H9 (cell line): ENCODE data around the gene MED9. TPM values are rescaled to one million over a fixed set of nuclear protein-coding genes. Genes with fewer than 3 reads are reported as not detected.

Experiments used
- DNase-seq: peaks from one replicate; pipeline ENCODE4 v3.0.0-alpha.2; 2017
- H2AFZ ChIP-seq: one replicate; pipeline ENCODE4 v1.6.1; 2013; ENCODE audit warnings: mild to moderate bottlenecking, low read length, control low read depth, moderate library complexity
- H2AK5ac ChIP-seq: 2 replicates; pipeline ENCODE4 v1.6.1; 2013; ENCODE audit warnings: low read length, control low read depth, mixed read lengths; ENCODE audit not compliant: insufficient read length
- H2BK120ac ChIP-seq: one replicate; pipeline ENCODE4 v1.6.1; 2013; ENCODE audit warnings: low read depth, mild to moderate bottlenecking, low read length, control low read depth, inconsistent platforms; ENCODE audit not compliant: poor library complexity, severe bottlenecking
- H2BK12ac ChIP-seq: 2 replicates; pipeline ENCODE4 v1.6.1; 2013; ENCODE audit warnings: low read length, control low read depth, mixed read lengths, low read depth; ENCODE audit not compliant: insufficient read length
- H2BK15ac ChIP-seq: 2 replicates; pipeline ENCODE4 v1.6.1; 2013; ENCODE audit warnings: low read depth, low read length, control low read depth
- H2BK20ac ChIP-seq: one replicate; pipeline ENCODE4 v1.6.1; 2013; ENCODE audit warnings: low read depth, mild to moderate bottlenecking, low read length, control low read depth, inconsistent platforms; ENCODE audit not compliant: poor library complexity, severe bottlenecking
- H2BK5ac ChIP-seq: 2 replicates; pipeline ENCODE4 v1.6.1; 2013; ENCODE audit warnings: low read length, control low read depth, mixed read lengths; ENCODE audit not compliant: insufficient read length
- H3K14ac ChIP-seq: 2 replicates; pipeline ENCODE4 v1.6.1; 2013; ENCODE audit warnings: low read length, control low read depth; ENCODE audit not compliant: insufficient read depth
- H3K18ac ChIP-seq: 2 replicates; pipeline ENCODE4 v1.6.1; 2013; ENCODE audit warnings: low read depth, mild to moderate bottlenecking, mixed read lengths, low read length, control low read depth; ENCODE audit not compliant: insufficient read length
- H3K23ac ChIP-seq: 2 replicates; pipeline ENCODE4 v1.6.1; 2013; ENCODE audit warnings: low read length, control low read depth, mixed read lengths, low read depth; ENCODE audit not compliant: insufficient read length
- H3K23me2 ChIP-seq: 2 replicates; pipeline ENCODE4 v1.6.1; 2013; ENCODE audit warnings: low read depth, mild to moderate bottlenecking, mixed read lengths, low read length, control low read depth; ENCODE audit not compliant: insufficient read length, poor library complexity, severe bottlenecking
- H3K27ac ChIP-seq: 2 replicates; pipeline ENCODE4 v1.5.1; 2013; ENCODE audit warnings: low read length, control low read depth, mixed read lengths, low read depth; ENCODE audit not compliant: insufficient read length
- H3K27me3 ChIP-seq: 2 replicates; pipeline ENCODE4 v1.6.1; 2013; ENCODE audit warnings: low read length, control low read depth, inconsistent platforms; ENCODE audit not compliant: insufficient read depth
- H3K4ac ChIP-seq: 2 replicates; pipeline ENCODE4 v1.6.1; 2013; ENCODE audit warnings: low read depth, mild to moderate bottlenecking, control low read depth, inconsistent platforms, low read length, moderate library complexity
- H3K4me1 ChIP-seq: 2 replicates; pipeline ENCODE4 v1.6.1; 2013; ENCODE audit warnings: low read length, control low read depth, inconsistent platforms; ENCODE audit not compliant: insufficient read depth
- H3K4me2 ChIP-seq: 2 replicates; pipeline ENCODE4 v1.6.1; 2013; ENCODE audit warnings: low read length, control low read depth, mixed read lengths; ENCODE audit not compliant: insufficient read length, insufficient read depth
- H3K56ac ChIP-seq: 2 replicates; pipeline ENCODE4 v1.6.1; 2013; ENCODE audit warnings: low read depth, mild to moderate bottlenecking, mixed read lengths, low read length, control low read depth; ENCODE audit not compliant: insufficient read length
- H3K79me1 ChIP-seq: 2 replicates; pipeline ENCODE4 v1.6.1; 2013; ENCODE audit warnings: low read depth, mild to moderate bottlenecking, moderate library complexity, low read length, control low read depth, inconsistent platforms; ENCODE audit not compliant: insufficient read depth, poor library complexity, severe bottlenecking
- H3K79me2 ChIP-seq: 2 replicates; pipeline ENCODE4 v1.6.1; 2013; ENCODE audit warnings: low read length, control low read depth, inconsistent platforms; ENCODE audit not compliant: insufficient read depth
- H3K9ac ChIP-seq: 2 replicates; pipeline ENCODE4 v1.6.1; 2013; ENCODE audit warnings: low read length, control low read depth, mixed read lengths; ENCODE audit not compliant: insufficient read length; ENCODE audit errors: extremely low read depth
- H3K9me3 ChIP-seq: one replicate; pipeline ENCODE4 v1.6.1; 2013; ENCODE audit warnings: low read depth, low read length, inconsistent platforms; ENCODE audit not compliant: control insufficient read depth
- H3T11ph ChIP-seq: one replicate; pipeline ENCODE4 v1.6.1; 2013; ENCODE audit warnings: mild to moderate bottlenecking, low read length, control low read depth, inconsistent platforms
- H4K20me1 ChIP-seq: one replicate; pipeline ENCODE4 v1.6.1; 2013; ENCODE audit not compliant: control insufficient read depth, insufficient read length, insufficient read depth
- H4K5ac ChIP-seq: 2 replicates; pipeline ENCODE4 v1.6.1; 2013; ENCODE audit warnings: low read depth, mild to moderate bottlenecking, mixed read lengths, low read length, control low read depth; ENCODE audit not compliant: insufficient read length
- H4K8ac ChIP-seq: replicated peaks from 2 replicates; pipeline ENCODE4 v1.6.1; 2013; ENCODE audit warnings: low read length, control low read depth, mixed read lengths, low read depth; ENCODE audit not compliant: insufficient read length
- H4K91ac ChIP-seq: 2 replicates; pipeline ENCODE4 v1.6.1; 2013; ENCODE audit warnings: low read depth, mild to moderate bottlenecking, moderate library complexity, mixed read lengths, low read length, control low read depth; ENCODE audit not compliant: insufficient read length
- H3K27ac Mint-ChIP-seq, 3 experiments: 2 replicates in 2 of 3; 3 replicates in 1 of 3; pipeline ENCODE4 v1.8.0; 2020 to 2021; ENCODE audit warnings: mixed read lengths in 3 of 3, mild to moderate bottlenecking in 1 of 3, moderate library complexity in 1 of 3
- H3K27me3 Mint-ChIP-seq: 2 replicates; pipeline ENCODE4 v1.8.0; 2021; ENCODE audit warnings: low read depth, mild to moderate bottlenecking, moderate library complexity, mixed read lengths
- H3K36me3 Mint-ChIP-seq, 3 experiments: 2 replicates in 2 of 3; 3 replicates in 1 of 3; pipeline ENCODE4 v1.8.0; 2020 to 2021; ENCODE audit warnings: low read depth in 3 of 3, mixed read lengths in 3 of 3; ENCODE audit not compliant: insufficient read depth in 1 of 3
- H3K4me1 Mint-ChIP-seq, 2 experiments: 2 replicates each; pipeline ENCODE4 v1.8.0; 2020; ENCODE audit warnings: mixed read lengths in 2 of 2
- H3K4me3 Mint-ChIP-seq, 2 experiments: 2 replicates in 1 of 2; 3 replicates in 1 of 2; pipeline ENCODE4 v1.8.0; 2020 to 2021; ENCODE audit warnings: mild to moderate bottlenecking in 2 of 2, mixed read lengths in 2 of 2, moderate library complexity in 1 of 2
- H3K9me3 Mint-ChIP-seq, 2 experiments: 2 replicates in 1 of 2; 3 replicates in 1 of 2; pipeline ENCODE4 v1.8.0; 2020; ENCODE audit warnings: mild to moderate bottlenecking in 2 of 2, mixed read lengths in 2 of 2, moderate library complexity in 1 of 2
- WGBS: extraction: QIAGEN DNeasy Blood & Tissue Kit; methylation state at CpG from one replicate; pipeline ENCODE4 v1.1.7; 2013; ENCODE audit warnings: missing lambda C conversion rate, low lambda C conversion rate, mixed read lengths; ENCODE audit not compliant: insufficient read length; ENCODE audit errors: extremely low coverage; 5-methylcytosine and 5-hydroxymethylcytosine counted together
- total RNA-seq: library from RNA; stranded (reverse); gene quantifications from 2 replicates; pipeline ENCODE4 v1.2.1, GENCODE V29; 2021
- TF ChIP-seq, protein P1 (sequence below): fragments of 200-600 bp; sonication (generic); conservative IDR thresholded peaks from 3 replicates; pipeline ENCODE4 v1.8.0; 2021; ENCODE audit warnings: antibody characterized with exemption, mild to moderate bottlenecking

Gene MED9
- total RNA-seq, 1 experiment from 2014 or later, result 20.0 TPM

DNA sequence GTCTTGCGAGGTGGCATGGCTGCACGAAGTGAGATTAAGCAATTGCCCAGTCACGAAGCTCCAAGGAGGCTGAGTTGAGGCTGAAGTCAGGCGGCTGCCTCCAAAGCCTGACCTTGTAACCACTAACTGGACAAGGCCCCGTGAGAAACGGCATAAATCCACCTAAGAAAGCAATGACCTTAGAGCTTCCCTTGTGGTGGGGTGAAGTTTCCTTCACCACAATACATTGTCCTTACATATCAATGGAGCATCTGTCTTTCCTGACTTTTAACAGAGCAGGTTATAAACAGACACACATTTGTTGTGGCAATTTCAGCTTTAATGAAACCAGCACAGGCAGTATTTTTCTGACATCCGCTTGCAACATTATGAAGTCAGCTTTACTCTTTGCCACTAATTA lies 2.5 kb upstream of the MED9 start:
- peaks cover 38% of the 10 kb centered on the region for H3K27me3 Mint-ChIP-seq
- no peaks in the 10 kb centered on the region; a peak in 1 of 5 replicates for H3K9me3 Mint-ChIP-seq
- H4K91ac ChIP-seq, result no peak overlapping the region
- no peaks in the 10 kb centered on the region; a peak in 1 of 7 replicates for H3K36me3 Mint-ChIP-seq
- no peak overlapping the region for H2AFZ ChIP-seq
- WGBS, result no CpG with 5 or more reads among the region's 7 CpGs
- H4K20me1 ChIP-seq, result no peaks in the 10 kb centered on the region
- H4K5ac ChIP-seq, result no peak overlapping the region
- H3K14ac ChIP-seq, result no peak overlapping the region
- H3K4me1 Mint-ChIP-seq, result peaks cover 13 to 15% of the 10 kb centered on the region in 2 experiments
- H3K4me3 Mint-ChIP-seq, result no peak overlapping the region
- H3K9me3 ChIP-seq, result no peaks in the 10 kb centered on the region
- no peak overlapping the region for H3K4me2 ChIP-seq
- H3K27ac Mint-ChIP-seq, result peak overlapping the region in 1 of 3 experiments; percentile 76; a peak in 1 of 7 replicates
- H3K23ac ChIP-seq, result no peak overlapping the region
- no peak overlapping the region for H2BK5ac ChIP-seq
- no peak overlapping the region for H2BK12ac ChIP-seq
- no peak overlapping the region for H3K4ac ChIP-seq
- H3K4me1 ChIP-seq, result no peaks in the 10 kb centered on the region
- no peak overlapping the region for H2BK15ac ChIP-seq
- no peak overlapping the region for H3K9ac ChIP-seq
- H4K8ac ChIP-seq, result no peak overlapping the region
- H3K27ac ChIP-seq, result no peak overlapping the region
- no peak overlapping the region for H2AK5ac ChIP-seq
- TF ChIP-seq, protein P1, sequence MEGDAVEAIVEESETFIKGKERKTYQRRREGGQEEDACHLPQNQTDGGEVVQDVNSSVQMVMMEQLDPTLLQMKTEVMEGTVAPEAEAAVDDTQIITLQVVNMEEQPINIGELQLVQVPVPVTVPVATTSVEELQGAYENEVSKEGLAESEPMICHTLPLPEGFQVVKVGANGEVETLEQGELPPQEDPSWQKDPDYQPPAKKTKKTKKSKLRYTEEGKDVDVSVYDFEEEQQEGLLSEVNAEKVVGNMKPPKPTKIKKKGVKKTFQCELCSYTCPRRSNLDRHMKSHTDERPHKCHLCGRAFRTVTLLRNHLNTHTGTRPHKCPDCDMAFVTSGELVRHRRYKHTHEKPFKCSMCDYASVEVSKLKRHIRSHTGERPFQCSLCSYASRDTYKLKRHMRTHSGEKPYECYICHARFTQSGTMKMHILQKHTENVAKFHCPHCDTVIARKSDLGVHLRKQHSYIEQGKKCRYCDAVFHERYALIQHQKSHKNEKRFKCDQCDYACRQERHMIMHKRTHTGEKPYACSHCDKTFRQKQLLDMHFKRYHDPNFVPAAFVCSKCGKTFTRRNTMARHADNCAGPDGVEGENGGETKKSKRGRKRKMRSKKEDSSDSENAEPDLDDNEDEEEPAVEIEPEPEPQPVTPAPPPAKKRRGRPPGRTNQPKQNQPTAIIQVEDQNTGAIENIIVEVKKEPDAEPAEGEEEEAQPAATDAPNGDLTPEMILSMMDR, result no peak
- H3K56ac ChIP-seq, result no peak overlapping the region
- no peaks in the 10 kb centered on the region for H3K27me3 ChIP-seq
- no peak overlapping the region for H3T11ph ChIP-seq
- H2BK20ac ChIP-seq, result no peak overlapping the region
- H3K23me2 ChIP-seq, result peaks cover 4% of the 10 kb centered on the region
- H3K18ac ChIP-seq, result no peak overlapping the region
- no peak overlapping the region for H2BK120ac ChIP-seq
- peaks cover 3% of the 10 kb centered on the region; the same call in 1 of the 2 replicates for H3K79me2 ChIP-seq
- no peak for DNase-seq
- peaks cover 3% of the 10 kb centered on the region for H3K79me1 ChIP-seq
